Measurements from ENCODE around the gene PUDP. TPM values are rescaled to one million over a fixed set of nuclear protein-coding genes. Genes with fewer than 3 reads are reported as not detected.

Gene PUDP
- total RNA-seq, 1 experiment from 2014 or later: 5.1 TPM

Other genes with a start within 250 kb of the PUDP start
- gene STS, start 441 bp downstream of the PUDP start, total RNA-seq (2014; rRNA removed; shearing (Covaris generic)): 0.80 and 0.95 TPM in 2 replicates